GM23338 (cell line): ENCODE measurements around the gene UHRF1.

Experiments
- CTCF ChIP-seq, 2 experiments: fragments of 200-600 bp in 1 of 2; sonication (generic) in 1 of 2; conservative IDR thresholded peaks; 2 replicates each; pipeline versions ENCODE4 v1.5.1 to v1.6.1; 2016 to 2017; ENCODE audit warnings: antibody characterized with exemption in 2 of 2, low read depth in 2 of 2, mild to moderate bottlenecking in 2 of 2, moderate library complexity in 1 of 2
- POLR2AphosphoS5 ChIP-seq: IDR thresholded peaks from 2 replicates; pipeline ENCODE4 v1.6.1; 2016; ENCODE audit warnings: antibody characterized with exemption, low read depth

- TF ChIP-seq CTCF (conservative IDR thresholded peaks at IDR 0.05; ENCODE audit: low read depth in 2 of 2) (no peak), POLR2AphosphoS5 (no peak)
Measured at GRCh38 chr19:4913996-4914735, 4.9 kb downstream of the UHRF1 start.
